GM06990 (cell line): ENCODE results near the gene AIM2.
"Not testable (repeated sequence)": the region's sequence is repeated elsewhere in the genome, so short reads cannot be mapped to it uniquely, and the experiment has no call there.

ENCODE experiments used
- DNase-seq: peaks from one replicate; pipeline ENCODE4 v3.0.0-alpha.2; 2011; ENCODE audit not compliant: insufficient read length; ENCODE audit errors: extremely low read depth
- H3K27me3 ChIP-seq: replicated peaks from 2 replicates; pipeline ENCODE4 v1.6.0; 2011; ENCODE audit warnings: low read length; ENCODE audit not compliant: control insufficient read depth, insufficient read depth
- H3K36me3 ChIP-seq: 2 replicates; pipeline ENCODE4 v1.5.1; 2011; ENCODE audit warnings: low read length; ENCODE audit not compliant: control insufficient read depth, insufficient read depth
- H3K4me3 ChIP-seq: replicated peaks from 2 replicates; pipeline ENCODE4 v1.5.1; 2011; ENCODE audit warnings: low read depth, mild to moderate bottlenecking, control low read depth, low read length
- TF ChIP-seq, protein P1 (sequence below): IDR thresholded peaks from 2 replicates; pipeline ENCODE4 v1.5.1; 2011; ENCODE audit warnings: low read length, control low read depth, mild to moderate bottlenecking, inconsistent platforms; ENCODE audit not compliant: insufficient read depth, poor library complexity, severe bottlenecking

AIM2 gene

GRCh38 chr1:159058751-159059150 lies 17.8 kb downstream of the AIM2 start:
- Histone ChIP-seq H3K4me3 (no peak overlapping the region), H3K36me3 (peaks cover 20% of the 10 kb centered on the region), H3K27me3 (no peaks in the 10 kb centered on the region)
- TF ChIP-seq, protein P1, sequence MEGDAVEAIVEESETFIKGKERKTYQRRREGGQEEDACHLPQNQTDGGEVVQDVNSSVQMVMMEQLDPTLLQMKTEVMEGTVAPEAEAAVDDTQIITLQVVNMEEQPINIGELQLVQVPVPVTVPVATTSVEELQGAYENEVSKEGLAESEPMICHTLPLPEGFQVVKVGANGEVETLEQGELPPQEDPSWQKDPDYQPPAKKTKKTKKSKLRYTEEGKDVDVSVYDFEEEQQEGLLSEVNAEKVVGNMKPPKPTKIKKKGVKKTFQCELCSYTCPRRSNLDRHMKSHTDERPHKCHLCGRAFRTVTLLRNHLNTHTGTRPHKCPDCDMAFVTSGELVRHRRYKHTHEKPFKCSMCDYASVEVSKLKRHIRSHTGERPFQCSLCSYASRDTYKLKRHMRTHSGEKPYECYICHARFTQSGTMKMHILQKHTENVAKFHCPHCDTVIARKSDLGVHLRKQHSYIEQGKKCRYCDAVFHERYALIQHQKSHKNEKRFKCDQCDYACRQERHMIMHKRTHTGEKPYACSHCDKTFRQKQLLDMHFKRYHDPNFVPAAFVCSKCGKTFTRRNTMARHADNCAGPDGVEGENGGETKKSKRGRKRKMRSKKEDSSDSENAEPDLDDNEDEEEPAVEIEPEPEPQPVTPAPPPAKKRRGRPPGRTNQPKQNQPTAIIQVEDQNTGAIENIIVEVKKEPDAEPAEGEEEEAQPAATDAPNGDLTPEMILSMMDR: no peak
- DNase-seq: no peak

DNA sequence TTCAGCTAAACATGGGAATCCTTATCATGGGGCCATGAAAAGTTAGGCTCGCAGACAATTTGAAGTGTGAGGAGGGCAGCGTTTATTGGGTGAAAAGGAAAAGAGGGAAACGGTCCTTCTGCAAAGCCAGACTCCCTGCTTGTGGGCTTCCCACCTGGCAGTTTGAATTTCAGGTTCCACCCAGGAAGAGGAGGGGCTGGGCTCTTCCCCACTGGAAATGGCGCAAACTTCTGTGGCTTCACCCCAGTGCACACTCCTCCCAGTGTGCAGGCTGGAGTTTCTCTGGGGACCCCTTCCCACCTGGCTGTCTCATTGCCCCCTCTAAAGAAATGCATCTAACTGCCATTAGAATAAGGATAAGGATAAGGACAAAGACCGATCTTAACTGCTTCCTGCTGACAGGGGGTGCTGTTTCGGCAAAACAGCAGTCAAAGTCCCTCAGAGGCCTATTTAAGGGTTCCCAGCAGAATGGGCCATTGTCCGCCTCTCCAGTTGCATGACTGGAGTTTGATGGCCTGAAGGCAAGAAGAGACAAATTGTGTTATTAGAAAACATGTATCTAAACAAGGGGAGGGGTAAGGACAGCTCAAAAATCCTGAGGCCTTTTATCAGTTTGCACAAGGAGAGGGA lies 20.4 kb downstream of the AIM2 start:
- H3K4me3 ChIP-seq: no peak overlapping the region
- peaks cover 18% of the 10 kb centered on the region for H3K36me3 ChIP-seq
- TF ChIP-seq, protein P1: peak; percentile 2
- no peaks in the 10 kb centered on the region for H3K27me3 ChIP-seq
- no peak for DNase-seq

GRCh38 chr1:159055181-159055641 lies 21.4 kb downstream of the AIM2 start:
- Histone ChIP-seq H3K27me3 (no peaks in the 10 kb centered on the region), H3K36me3 (peaks cover 23% of the 10 kb centered on the region), H3K4me3 (no peak overlapping the region)
- DNase-seq: no peak
- TF ChIP-seq, protein P1: no peak

DNA sequence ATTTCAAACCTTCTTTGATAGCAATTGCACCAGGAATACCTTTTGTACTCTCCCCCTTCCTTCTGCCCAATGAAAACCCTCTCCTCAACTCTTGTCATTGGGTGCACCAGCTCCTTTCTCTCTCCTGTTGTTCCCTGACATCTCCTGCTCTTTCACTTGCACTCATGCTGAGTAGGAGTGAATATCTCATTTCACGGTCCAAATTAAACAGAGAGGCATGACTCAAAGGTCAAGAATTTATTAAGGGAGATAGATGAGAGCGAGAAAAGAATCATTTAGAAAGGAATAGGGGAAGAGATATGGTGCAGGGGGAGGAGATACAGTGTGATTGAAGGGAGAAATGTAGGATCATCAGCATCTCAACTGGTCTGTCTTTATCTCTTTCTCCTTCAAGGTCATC lies 22.1 kb downstream of the AIM2 start:
- TF ChIP-seq, protein P1: no peak
- peaks cover 23% of the 10 kb centered on the region for H3K36me3 ChIP-seq
- no peaks in the 10 kb centered on the region for H3K27me3 ChIP-seq
- H3K4me3 ChIP-seq: no peak overlapping the region
- DNase-seq: no peak

DNA sequence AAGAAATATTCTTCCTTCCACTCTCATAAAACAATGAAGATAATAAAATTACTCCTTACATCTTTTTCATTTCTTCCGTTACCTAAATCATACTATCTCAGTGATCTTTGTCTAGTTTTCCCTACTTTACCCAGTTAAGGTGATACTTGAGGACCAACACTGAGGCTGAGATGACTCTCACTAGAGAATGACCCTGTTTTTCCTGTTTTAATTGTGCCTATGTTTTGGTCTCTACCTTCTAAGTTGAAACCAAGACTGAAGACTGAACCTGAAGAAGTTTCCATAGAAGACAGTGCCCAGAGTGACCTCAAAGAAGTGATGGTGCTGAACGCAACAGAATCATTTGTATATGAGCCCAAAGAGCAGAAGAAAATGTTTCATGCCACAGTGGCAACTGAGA lies 25.1 kb downstream of the AIM2 start:
- H3K4me3 ChIP-seq: no peak overlapping the region
- no peak for DNase-seq
- H3K36me3 ChIP-seq: peaks cover 23% of the 10 kb centered on the region
- no peaks in the 10 kb centered on the region for H3K27me3 ChIP-seq
- TF ChIP-seq, protein P1: no peak

DNA sequence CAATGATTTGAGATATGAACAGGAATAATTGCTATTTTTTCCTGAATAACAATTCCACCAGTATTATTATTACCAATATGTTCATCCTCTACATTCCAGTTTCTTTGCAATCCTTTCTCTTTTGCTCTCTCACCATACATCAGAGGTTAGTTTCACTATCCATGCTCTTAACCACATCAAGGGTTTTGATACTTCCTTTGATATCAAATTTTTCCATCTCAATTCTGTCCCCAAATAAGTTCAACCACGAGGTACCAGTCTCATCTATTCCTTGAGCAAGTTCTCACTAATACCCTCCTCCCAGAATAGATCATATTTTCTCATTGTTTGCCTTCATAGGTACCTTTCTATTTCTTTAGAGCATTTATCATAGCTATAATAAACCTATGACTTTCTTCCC lies 30.1 kb downstream of the AIM2 start:
- DNase-seq, H3K36me3 ChIP-seq, H3K27me3 ChIP-seq, H3K4me3 ChIP-seq: not testable (repeated sequence)
